Mesothelial cell of epicardium (in vitro differentiated cells): ENCODE measurements around the gene SLC8A3. TPM values are rescaled to one million over a fixed set of nuclear protein-coding genes. Genes with fewer than 3 reads are reported as not detected.

Experiments
- DNase-seq, 2 experiments: peaks; one replicate each; pipeline ENCODE4 v3.0.0; 2021; ENCODE audit warnings: low spot score in 2 of 2; ENCODE audit not compliant: unreplicated experiment in 2 of 2
- H3K27ac Mint-ChIP-seq: 2 replicates; pipeline ENCODE4 v1.8.0; 2021; ENCODE audit warnings: mixed read lengths
- H3K27me3 Mint-ChIP-seq: 2 replicates; pipeline ENCODE4 v1.8.0; 2021; ENCODE audit warnings: low read depth, mixed read lengths
- H3K36me3 Mint-ChIP-seq: 2 replicates; pipeline ENCODE4 v1.8.0; 2021; ENCODE audit warnings: mixed read lengths
- H3K4me1 Mint-ChIP-seq: 2 replicates; pipeline ENCODE4 v1.8.0; 2021; ENCODE audit warnings: mixed read lengths
- H3K4me3 Mint-ChIP-seq: 2 replicates; pipeline ENCODE4 v1.8.0; 2021; ENCODE audit warnings: mild to moderate bottlenecking, moderate library complexity, mixed read lengths
- H3K9me3 Mint-ChIP-seq: 2 replicates; pipeline ENCODE4 v1.8.0; 2021; ENCODE audit warnings: mixed read lengths
- CTCF ChIP-seq: fragments of 200-600 bp; sonication (generic); IDR thresholded peaks from one replicate; pipeline ENCODE4 v1.5.0; 2021; ENCODE audit warnings: antibody characterized with exemption; ENCODE audit not compliant: unreplicated experiment
- total RNA-seq: library from RNA; stranded (reverse); gene quantifications from 3 replicates; pipeline ENCODE4 v1.2.1, GENCODE V29; 2021

SLC8A3 gene
- total RNA-seq, 1 donor from 2014 or later = 0.27 TPM

- Mint-ChIP-seq H3K9me3 (no peaks in the 10 kb centered on the region), H3K4me1 (no peaks in the 10 kb centered on the region), H3K4me3 (no peak overlapping the region), H3K36me3 (no peaks in the 10 kb centered on the region), H3K27ac (no peak overlapping the region), H3K27me3 (peaks cover 50% of the 10 kb centered on the region)
- no peak for TF ChIP-seq CTCF
- no peak for DNase-seq
Measured at GRCh38 chr14:70171726-70172125, 17.0 kb downstream of the SLC8A3 start.

GRCh38 chr14:70170976-70171375 lies 17.8 kb downstream of the SLC8A3 start:
- H3K4me3 Mint-ChIP-seq = no peak overlapping the region
- no peaks in the 10 kb centered on the region for H3K9me3 Mint-ChIP-seq
- DNase-seq = no peak
- H3K4me1 Mint-ChIP-seq = no peaks in the 10 kb centered on the region
- no peaks in the 10 kb centered on the region for H3K36me3 Mint-ChIP-seq
- H3K27me3 Mint-ChIP-seq = peaks cover 47% of the 10 kb centered on the region
- no peak overlapping the region for H3K27ac Mint-ChIP-seq
- TF ChIP-seq CTCF = no peak

- Mint-ChIP-seq H3K4me3 (no peak overlapping the region), H3K27ac (no peak overlapping the region), H3K4me1 (no peaks in the 10 kb centered on the region), H3K9me3 (no peaks in the 10 kb centered on the region), H3K36me3 (no peaks in the 10 kb centered on the region), H3K27me3 (peaks cover 47% of the 10 kb centered on the region)
- DNase-seq = no peak
- TF ChIP-seq CTCF = no peak
Measured at GRCh38 chr14:70168406-70168805, 20.3 kb downstream of the SLC8A3 start.

- H3K9me3 Mint-ChIP-seq = no peaks in the 10 kb centered on the region
- no peak for TF ChIP-seq CTCF
- DNase-seq = no peak
- H3K27ac Mint-ChIP-seq = no peak overlapping the region
- H3K27me3 Mint-ChIP-seq = peaks cover 49% of the 10 kb centered on the region
- no peaks in the 10 kb centered on the region for H3K36me3 Mint-ChIP-seq
- H3K4me3 Mint-ChIP-seq = no peak overlapping the region
- H3K4me1 Mint-ChIP-seq = no peaks in the 10 kb centered on the region
Measured at GRCh38 chr14:70166530-70167203, 22.1 kb downstream of the SLC8A3 start.

- Mint-ChIP-seq H3K27me3 (peaks cover 55% of the 10 kb centered on the region), H3K9me3 (no peaks in the 10 kb centered on the region), H3K27ac (no peak overlapping the region), H3K4me3 (no peak overlapping the region), H3K4me1 (no peaks in the 10 kb centered on the region), H3K36me3 (no peaks in the 10 kb centered on the region)
- TF ChIP-seq CTCF = no peak
- DNase-seq = no peak
Measured at GRCh38 chr14:70162358-70162757, 26.4 kb downstream of the SLC8A3 start.

- Mint-ChIP-seq H3K36me3 (no peaks in the 10 kb centered on the region), H3K4me1 (no peaks in the 10 kb centered on the region), H3K27me3 (peaks cover 57% of the 10 kb centered on the region), H3K4me3 (no peak overlapping the region), H3K9me3 (no peaks in the 10 kb centered on the region), H3K27ac (no peak overlapping the region)
- TF ChIP-seq CTCF = no peak
- DNase-seq = no peak
Measured at GRCh38 chr14:70156592-70156991, 32.2 kb downstream of the SLC8A3 start.
